HG03103 (cell line): ENCODE data around the gene SKOR1.

Experiments
- ATAC-seq: cut with Tn5 transposase; IDR thresholded peaks from one replicate; pipeline ENCODE4 v1.9.1; 2021; ENCODE audit warnings: low read depth; ENCODE audit not compliant: unreplicated experiment

The SKOR1 gene

DNA sequence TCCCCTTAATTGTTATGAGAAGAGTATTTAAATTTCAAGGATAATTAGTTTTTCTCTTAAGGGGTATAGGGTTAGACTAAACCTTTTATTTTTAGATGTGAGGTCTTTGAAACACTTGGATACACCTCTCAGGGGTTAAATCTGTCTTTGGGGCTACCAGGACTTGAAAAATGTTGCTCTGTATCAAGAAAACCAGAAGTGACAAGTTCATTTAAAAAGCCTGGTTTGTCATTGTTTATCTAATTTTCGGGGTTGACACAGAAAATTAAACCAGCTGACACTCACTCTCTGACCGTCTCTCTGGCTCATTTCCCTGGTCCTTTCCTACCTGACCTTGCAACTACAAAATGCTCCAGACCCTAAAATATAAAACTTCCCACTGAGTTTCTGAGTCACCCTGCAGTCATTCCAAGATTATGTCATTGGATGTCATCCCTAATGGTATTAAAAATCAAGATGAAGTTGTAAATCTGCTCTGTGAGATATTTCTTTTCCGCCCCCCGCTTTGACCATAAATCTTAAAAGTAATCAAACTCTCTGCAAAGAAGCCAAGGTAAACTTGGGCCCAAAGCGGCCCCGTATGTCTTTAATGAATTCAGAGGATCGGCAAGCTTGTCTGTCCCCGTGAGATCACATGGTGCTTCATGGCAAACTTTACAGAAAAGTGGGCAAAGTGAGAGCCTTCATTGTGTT lies 32.9 kb upstream of the SKOR1 start:
- no peak for ATAC-seq

DNA sequence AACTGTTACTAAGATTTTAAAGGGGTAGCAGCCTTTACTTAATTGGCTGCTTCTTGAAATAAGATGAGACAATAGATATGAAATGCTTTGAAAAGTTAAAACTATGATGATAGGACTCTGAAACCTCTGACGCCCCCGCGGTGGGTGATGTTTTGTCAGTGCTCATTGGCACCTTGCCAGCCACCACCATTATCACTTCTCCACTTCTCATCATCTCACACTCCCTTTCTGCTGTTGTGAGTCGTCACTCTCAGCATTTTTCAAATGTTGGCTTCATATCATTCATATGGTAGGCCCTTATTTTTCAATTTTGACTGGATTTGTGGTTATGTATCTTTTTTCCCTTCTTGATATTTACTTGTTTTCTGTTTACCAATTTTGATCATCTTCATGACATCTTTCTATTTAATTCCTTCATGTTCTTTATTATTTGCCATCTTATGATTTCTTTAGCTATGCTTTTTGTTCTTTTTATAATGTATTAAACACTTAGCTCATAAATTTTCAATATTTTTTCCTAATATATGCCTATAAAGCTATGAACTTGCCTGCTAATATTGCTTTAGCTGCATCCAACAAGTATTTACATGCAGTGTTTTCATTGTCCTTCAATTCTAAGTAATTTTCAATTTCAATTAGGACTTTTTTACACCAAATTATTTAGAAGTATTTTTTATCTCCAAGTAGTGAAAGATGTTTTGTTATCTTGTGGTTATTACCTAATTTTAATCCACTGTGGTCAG lies 30.3 kb upstream of the SKOR1 start:
- ATAC-seq = no peak

DNA sequence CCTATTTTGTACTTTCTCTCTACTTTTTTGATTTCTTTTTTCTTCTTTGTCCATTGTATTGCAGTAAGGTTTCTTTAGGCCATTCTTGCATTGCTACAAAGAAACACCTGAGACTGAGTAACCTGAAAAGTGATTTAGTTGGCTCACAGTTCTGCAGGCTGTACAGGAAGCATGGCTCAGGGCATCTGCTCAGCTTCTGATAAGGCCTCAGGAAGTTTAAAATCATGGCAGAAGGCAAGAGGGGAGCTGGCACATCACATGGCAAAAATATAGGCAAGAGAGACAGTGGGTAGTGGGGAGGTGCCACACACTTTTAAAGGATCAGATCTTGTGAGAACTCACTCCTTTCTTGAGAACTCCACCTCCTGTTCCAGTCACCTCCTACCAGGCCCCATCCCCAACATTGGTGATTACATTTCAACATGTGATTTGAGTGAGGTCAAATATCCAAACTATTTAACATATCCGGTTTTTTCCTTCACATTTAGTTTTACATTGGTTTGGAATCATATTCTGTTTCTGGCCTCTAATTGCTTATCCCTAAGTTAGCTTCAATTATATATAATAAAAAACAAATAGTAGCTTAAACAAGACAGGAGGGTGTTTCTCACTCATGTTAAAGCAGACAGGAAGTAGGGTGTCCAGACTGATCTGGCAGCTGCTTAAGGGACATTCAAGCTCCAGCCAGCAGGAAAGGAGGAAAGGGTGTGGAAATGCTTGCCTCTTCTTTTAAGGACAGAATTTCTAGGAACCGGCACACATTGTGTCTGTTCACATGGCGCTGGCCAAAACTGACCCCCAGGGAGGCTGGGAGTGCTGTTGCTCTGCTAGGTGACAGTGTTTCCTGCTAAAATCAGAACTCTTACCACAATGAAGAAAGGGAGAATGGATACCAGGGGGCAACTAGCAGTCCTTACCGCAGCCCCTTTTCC lies 28.8 kb upstream of the SKOR1 start:
- ATAC-seq = no peak

DNA sequence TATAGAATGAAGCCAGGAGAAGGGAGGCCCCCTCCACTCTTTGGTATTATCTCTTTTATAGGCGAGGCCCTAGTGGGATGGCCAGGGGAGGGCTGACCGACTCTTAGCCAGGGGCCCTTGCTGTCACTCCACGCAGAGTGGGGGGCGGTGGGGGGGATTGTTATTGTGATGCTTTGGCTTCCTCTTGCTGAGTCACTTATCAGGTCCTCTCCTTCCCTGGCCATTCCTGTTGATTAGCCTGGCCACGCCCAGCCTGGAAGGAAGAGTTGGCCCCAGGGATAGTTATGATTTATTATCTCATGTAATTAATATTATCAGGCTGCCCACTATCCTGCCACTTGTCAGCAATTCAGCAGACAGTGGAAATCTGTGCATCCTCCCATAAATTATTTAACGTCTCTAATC lies 25.5 kb upstream of the SKOR1 start:
- no peak for ATAC-seq

DNA sequence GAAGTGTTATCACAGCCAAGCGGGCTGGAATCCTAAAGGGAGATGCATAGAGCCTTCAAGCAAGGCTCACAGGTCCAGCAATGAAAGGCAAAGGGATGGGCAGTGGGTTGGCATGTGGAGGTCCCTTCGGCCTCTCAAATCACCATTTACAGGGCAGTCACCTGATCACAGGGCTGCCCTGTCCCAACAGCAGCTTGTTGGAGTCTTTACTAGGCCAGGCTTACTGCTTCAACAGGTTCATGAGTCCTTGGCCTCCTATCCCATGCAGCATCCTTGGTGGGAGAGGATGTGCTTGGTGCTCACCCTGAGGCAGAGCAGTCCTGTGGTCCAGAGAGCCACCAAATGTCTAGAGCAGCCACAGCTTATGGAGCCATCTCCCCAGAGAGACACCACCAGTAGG lies 24.2 kb upstream of the SKOR1 start:
- ATAC-seq = no peak

DNA sequence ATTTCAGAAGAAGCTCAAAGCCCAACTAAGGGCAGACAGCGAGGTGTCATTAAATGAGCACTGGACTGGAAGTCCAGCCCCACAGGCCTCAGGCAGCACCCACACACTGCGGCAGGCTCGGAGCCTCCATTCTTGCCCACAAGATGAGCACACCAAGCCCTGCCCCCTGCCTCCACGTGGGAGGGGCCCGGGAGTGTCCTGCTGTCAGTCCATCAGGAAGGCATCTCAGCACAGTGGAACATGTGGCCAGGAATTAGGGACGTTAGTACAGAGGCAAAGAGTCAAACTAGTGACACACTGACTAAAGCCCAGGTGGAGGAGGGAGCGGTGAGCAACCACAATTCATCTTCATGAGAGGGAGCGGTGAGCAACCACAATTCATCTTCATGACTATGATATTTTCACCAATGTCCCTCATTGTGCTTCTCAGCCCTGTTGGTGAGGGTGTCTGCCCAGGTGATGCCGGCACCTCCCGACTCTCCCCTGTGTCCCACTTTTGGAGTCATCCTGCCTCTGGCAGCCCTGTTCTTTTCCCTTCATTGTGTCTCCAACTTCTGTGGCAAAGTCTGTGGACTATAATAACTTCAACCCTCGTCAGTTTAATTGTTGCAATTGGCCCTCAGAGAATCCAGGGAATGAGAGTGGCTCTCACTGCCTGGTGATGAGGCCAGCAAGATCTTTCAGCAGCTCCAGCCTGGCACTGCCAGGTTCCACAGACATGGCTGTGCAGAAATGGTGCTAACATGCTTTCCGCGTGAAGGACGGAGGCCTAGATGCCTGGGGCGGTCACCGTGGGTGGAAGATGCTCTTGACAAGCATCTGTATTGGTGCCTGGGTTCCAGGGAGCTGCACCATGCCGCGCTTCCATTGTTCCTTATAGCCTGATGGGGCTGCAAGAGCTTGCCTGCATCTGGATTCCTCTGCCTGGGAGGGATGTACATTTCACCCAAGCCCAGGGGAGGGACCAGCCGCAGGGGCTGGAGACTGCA lies 23.1 kb upstream of the SKOR1 start:
- ATAC-seq = no peak

DNA sequence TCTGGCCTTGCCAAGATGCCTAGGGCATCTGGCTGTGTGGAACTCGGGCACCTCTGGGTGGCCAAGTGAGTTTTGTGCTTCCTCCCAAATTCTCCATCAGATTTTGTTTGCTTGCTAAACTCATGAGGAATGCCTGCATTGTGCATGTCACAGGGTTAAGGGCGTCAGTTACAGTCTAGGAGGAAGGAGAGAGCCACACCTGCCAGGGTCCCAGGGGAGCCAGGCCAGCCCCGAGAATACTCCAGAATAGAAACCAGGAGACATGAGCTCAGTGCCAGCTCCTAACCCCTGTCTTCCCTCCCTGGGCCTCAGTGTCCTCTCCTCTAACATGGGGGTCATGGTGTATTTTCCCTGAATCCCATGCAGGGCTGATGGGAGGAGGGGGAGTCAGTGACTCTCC lies 22.0 kb upstream of the SKOR1 start:
- ATAC-seq = no peak

DNA sequence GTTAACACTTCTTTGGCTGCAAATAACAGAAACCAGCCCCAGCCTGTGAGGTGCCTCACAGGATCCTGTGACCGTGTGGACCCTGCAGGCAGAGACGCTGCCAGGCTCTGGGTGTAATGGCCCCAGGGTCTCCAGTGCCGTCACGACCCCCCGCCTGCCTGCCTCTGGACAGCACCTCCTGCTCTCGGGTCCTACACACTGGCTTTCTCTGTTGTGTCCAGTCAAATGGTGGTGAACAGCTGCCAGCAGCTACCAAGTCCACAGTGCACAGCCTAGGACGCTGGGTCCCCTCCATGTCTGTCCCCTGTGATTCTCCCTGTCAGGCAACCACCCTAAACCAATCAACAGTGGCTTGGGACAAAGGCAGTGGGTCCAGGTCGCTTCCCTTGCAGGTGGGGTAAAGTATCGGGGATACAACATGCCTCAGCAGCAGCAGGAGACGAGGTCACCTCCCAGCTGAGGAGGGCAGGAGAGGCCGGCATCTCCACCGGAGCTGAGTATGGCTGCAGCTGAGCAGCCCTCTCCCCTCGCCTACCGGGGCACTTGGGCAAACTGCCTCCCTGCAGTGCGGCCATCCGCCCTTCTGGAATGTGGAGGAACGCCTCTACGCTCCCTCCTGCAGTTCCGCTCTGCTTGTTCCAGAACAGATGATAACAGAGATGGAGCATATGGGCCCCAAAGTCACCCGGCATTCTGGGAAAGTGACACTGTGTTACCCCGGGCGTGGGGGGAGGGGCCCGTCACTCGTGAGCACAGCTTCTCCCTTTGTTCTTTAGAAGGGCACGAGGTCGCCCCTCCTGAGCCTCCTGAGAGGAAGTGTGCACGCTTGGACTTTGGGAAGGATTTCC lies 21.1 kb upstream of the SKOR1 start:
- no peak for ATAC-seq

DNA sequence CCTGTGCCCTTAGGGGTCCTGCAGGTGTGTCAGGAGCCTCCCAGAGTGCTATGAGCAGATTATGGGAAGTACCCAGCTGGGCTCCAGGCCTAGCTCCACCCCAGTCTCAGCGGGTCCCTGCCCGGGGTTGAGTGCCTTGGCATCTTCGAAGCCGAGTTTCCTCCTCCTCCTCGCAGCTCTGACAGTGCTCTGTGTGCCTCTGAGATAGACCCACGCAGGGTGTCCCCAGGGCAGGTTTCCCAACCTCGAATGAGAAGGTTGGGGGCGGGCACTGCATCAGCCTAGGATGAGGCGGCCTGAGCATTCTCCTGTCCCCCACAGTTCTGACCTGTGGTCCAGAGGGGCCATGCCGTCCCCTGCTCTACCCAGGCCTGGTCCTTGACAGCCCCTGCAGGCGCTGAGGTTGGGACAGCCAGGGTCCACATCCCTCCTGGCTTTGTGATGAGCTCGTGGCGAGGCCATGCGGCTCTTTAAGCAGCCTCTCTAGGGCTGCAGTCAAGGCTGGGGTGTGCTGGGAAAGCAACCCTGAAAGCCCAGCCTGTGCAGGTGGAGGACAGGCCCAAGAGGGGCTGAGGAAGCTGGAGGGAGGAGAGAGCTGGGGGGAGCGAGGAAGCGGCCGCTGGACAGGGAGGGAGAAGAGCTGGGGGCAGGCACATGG lies 20.2 kb upstream of the SKOR1 start:
- no peak for ATAC-seq

DNA sequence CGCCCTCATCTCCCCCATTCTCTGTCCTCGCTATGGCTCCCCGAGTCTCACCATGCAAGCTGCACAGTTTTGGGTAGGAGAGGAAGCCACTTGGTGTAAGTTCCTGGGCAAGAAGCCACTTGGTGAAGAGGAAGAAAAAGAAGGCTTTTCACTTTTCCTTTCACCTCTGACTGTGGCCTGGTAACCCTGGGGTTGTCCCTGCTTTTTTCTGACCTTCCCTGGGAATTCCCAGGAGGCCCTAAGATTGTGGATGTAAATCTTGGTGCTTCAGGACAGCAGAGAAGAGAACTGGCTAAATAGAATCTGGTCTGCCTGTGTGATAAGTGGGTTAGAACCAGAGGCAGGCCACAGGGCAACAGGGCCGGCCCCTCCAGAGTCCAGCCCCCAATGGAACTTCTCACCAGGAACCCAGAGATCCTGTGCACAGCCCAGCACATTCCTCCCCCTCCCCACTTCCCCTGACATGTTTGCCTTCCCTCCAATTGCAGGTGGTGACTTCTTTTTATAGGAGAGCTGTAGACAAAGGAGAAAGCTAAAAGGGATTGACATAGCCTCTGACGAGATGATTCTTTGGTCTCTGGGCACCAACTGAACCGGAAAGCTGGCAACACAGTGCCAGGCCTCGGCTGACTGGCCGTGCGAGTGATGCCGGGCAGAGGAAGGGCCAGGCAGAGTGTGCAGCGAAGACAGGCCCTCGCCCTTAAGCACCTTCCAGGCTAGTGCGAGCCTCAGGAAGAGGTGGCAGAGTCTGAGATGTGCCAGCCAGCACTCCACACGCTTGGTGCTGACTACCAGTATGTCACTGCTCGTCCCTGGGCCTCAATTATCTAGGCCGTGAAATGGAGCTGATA lies 19.4 kb upstream of the SKOR1 start:
- no peak for ATAC-seq

DNA sequence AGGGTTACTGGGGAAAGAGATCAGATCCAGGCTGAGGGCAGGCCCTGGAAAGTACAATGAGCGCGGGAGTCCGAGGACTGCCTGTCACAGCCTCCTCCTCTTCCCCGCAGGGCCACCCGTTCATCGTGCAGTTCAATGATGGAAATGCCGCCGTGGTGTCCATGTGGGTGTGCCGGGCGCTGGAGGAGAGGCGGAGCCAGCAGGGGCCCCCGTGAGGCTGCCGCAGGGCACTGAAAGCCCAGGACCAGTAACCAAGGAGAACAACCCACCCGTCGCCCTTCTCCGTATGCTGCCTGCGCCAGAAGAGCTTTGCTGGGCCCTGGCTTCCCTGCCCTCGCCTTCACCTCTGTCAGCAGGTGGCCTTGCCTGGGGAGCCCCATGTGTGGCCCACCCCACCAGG lies 18.8 kb upstream of the SKOR1 start:
- ATAC-seq = no peak

DNA sequence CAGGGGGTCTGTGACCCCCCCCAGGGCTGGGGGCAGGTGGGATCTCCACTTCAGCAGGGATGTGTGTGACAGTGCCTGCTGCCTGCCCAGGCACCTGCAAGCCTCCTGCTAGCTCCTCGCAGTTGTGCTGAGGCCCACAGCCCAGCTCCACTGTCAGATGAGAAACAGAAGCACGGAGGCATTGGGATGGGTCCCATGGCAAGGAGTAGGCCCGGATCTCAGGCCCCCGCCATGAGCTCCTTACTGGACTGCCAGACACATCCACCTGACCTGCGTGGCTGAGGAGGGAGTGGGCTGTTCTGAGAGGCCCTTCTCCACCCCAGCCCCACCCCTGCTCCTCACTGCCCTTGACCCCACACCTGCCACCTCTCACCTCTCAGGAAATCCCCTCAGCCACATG lies 18.2 kb upstream of the SKOR1 start:
- no peak for ATAC-seq

DNA sequence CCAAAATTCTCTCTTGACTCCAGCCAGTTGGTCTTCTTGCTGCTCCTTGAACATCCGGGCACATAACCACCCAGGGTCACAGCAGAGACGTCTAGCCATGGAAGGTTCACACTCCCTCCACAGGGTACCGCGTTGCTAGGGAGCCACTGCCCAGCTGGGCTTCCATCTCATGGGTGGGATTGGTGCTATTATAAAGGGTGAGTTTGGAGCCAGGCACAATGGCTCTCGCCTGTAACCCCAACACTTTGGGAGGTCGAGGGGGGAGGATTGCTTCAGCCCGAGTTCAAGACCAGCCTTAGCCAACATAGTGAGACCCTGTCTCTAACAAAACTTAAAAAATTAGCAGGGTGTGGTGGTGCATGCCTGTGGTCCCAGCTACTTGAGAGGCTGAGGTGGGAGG lies 17.5 kb upstream of the SKOR1 start:
- ATAC-seq = no peak

DNA sequence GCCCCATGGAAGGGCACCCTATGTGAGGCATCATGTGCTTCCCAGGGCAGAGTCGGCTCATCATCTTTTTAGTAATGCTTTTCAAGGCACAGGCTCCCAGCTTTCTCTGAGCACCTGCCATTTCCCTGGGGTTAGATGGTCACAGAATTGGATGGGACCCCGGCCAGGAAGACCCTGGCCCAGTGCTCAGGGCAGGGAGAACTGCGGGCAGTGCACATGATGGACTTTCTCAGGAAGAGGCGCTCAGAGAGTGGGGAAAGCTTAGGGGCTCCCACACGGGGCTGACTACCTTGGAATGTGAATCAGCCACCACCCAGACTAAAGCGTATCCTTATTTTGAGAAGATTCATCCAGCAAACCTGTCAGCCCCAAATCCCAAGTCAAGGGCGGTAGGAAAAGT lies 16.5 kb upstream of the SKOR1 start:
- ATAC-seq = no peak

DNA sequence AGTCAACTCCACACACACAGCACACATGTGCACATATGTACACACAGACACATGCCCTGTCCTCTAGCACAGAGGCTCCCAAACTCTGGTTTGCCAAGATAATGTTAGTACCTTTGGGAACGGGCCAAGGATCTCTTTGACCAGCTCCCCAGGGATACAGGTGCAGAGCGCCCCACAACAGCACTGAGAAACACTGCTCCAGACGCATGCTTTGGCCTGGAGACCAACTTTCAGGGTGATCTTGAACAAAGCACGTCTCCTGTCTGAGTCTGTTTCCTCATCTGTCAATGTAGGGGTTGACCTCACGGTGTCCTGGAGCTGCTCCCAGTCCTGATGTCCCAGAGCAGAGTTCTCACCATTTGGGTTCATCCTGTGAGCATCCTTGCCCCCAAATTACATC lies 15.9 kb upstream of the SKOR1 start:
- ATAC-seq = no peak

DNA sequence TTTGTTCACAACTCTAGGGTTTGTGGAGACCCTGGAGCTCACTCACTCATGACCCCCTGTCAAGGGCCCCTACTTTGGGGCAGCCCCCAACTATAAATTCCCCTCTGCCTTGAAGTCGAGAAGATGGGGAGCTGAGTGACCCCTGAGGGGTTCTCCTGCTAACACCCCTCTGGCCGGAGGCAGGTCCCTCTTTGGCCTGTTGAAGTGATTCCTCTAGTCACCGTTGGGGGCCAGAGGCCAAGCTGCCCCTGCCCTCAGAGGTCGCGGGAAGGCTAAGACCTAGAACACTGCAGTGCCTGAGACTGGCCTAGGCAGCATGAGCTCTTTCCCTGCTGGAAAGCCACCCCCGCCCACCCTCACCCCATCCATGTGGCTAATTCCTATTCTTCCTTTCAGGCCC lies 15.4 kb upstream of the SKOR1 start:
- ATAC-seq = no peak

DNA sequence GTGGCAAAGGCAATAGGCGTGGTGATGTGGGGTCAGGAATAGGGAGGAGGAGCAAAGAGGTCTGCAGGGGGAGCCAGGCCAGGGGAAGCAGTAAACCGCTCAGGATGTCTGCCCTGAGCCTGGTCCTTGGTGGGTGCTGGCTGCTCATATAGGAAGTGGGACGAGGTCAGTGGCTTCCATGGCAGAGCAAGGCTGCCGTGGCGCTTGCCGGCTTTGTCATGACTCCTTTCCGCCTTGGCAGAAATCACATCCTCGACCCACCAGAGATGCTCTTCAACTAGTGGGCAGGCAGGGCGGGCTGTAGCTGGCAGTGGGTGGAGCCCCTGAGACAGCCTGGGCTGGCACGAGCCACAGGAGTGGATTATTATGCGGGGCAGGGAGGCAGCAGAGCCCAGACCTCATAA lies 13.1 kb upstream of the SKOR1 start:
- ATAC-seq = no peak

DNA sequence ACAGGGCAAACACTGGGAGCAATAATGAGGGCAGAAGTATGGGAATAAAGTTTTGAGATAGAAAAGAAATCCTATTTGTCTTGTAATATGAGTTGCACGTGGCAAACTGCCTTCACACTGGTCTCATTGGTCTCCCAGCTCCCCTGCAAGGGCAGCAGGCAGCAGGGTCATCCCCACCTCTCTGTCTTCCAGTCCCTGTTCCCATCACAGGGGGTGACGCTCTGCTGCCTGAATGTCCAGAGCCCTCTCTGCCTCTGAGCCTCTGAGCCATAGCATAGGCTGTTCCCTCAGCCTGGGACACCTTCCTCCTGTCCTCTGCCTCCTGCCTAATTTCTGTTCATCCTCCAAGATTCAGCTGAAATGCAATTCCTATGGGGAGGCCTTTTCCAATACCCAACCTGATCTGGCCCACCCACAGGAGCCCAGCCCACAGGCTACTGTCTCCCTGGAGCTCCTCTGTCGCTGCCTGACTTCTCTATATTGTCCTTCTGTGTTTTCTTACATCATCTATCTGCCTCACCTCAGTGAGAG lies 12.1 kb upstream of the SKOR1 start:
- ATAC-seq = no peak
